ENCODE data around the gene POMGNT2.

Gene POMGNT2

GRCh38 chr3:43105596-43106292 is at the start of gene POMGNT2:
POMGNT2 (minus strand) TSS chr3:43106079; CDS start chr3:43081431, 24,648 bp downstream.
- peak; percentile 92 for DNase-seq (ENCODE audit: low spot score)
- TF ChIP-seq CTCF (IDR thresholded peaks at IDR 0.05; ENCODE audit: extremely low read depth, missing control alignments): no peak

- no peak for DNase-seq (ENCODE audit: low spot score)
- no peak for TF ChIP-seq CTCF (IDR thresholded peaks at IDR 0.05; ENCODE audit: extremely low read depth, missing control alignments)
Measured at GRCh38 chr3:43154980-43155379, 49.1 kb upstream of the POMGNT2 start.

GRCh38 chr3:43153216-43154083 is 47.6 kb upstream of the POMGNT2 start:
- no peak for TF ChIP-seq CTCF (IDR thresholded peaks at IDR 0.05; ENCODE audit: extremely low read depth, missing control alignments)
- DNase-seq (ENCODE audit: low spot score): no peak

GRCh38 chr3:43152649-43153048 is 46.8 kb upstream of the POMGNT2 start:
- TF ChIP-seq CTCF (IDR thresholded peaks at IDR 0.05; ENCODE audit: extremely low read depth, missing control alignments): no peak
- no peak for DNase-seq (ENCODE audit: low spot score)

- no peak for DNase-seq (ENCODE audit: low spot score)
- no peak for TF ChIP-seq CTCF (IDR thresholded peaks at IDR 0.05; ENCODE audit: extremely low read depth, missing control alignments)
Measured at GRCh38 chr3:43148033-43148432, 42.2 kb upstream of the POMGNT2 start.

GRCh38 chr3:43146599-43146998 is 40.7 kb upstream of the POMGNT2 start:
- TF ChIP-seq CTCF (IDR thresholded peaks at IDR 0.05; ENCODE audit: extremely low read depth, missing control alignments): no peak
- DNase-seq (ENCODE audit: low spot score): no peak
